Measurements from ENCODE around the gene FAAP20.

GRCh38 chr1:2239013-2239370, 44.4 kb upstream of the FAAP20 start:
- TF ChIP-seq, protein P1, sequence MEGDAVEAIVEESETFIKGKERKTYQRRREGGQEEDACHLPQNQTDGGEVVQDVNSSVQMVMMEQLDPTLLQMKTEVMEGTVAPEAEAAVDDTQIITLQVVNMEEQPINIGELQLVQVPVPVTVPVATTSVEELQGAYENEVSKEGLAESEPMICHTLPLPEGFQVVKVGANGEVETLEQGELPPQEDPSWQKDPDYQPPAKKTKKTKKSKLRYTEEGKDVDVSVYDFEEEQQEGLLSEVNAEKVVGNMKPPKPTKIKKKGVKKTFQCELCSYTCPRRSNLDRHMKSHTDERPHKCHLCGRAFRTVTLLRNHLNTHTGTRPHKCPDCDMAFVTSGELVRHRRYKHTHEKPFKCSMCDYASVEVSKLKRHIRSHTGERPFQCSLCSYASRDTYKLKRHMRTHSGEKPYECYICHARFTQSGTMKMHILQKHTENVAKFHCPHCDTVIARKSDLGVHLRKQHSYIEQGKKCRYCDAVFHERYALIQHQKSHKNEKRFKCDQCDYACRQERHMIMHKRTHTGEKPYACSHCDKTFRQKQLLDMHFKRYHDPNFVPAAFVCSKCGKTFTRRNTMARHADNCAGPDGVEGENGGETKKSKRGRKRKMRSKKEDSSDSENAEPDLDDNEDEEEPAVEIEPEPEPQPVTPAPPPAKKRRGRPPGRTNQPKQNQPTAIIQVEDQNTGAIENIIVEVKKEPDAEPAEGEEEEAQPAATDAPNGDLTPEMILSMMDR (IDR thresholded peaks at IDR 0.05): no peak
- TF ChIP-seq POLR2A (IDR thresholded peaks at IDR 0.05): no peak

Measured in testis (tissue), 2 donors.